ENCODE results near the gene TRIM66. TPM values are rescaled to one million over a fixed set of nuclear protein-coding genes. Genes with fewer than 3 reads are reported as not detected.
"Not testable (repeated sequence)": the region's sequence is repeated elsewhere in the genome, so short reads cannot be mapped to it uniquely, and the experiment has no call there.

Gene TRIM66
- polyA plus RNA-seq, 10 donors, result 0.89 to 6.8 (median 2.6) TPM

DNA sequence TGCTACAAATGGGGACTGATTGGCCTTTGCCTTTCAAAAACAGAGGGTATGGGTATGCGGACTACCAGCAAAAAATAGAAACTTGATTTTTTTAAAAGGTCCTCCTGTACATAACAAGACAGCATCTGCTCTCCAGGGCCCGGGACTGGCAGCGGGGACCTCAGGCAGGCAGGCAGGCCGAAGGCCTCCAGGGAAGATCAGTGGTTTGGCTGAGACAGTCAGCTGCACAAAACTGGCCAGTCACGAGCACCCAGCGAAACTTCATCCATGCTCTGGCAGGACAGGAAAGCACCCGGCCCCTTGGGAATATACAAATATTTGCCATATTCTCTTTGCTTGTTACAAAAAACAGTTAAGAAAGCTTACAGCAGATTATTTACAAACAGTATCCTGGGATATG, 11.1 kb upstream of the TRIM66 start:
- DNase-seq, result no peak

DNA sequence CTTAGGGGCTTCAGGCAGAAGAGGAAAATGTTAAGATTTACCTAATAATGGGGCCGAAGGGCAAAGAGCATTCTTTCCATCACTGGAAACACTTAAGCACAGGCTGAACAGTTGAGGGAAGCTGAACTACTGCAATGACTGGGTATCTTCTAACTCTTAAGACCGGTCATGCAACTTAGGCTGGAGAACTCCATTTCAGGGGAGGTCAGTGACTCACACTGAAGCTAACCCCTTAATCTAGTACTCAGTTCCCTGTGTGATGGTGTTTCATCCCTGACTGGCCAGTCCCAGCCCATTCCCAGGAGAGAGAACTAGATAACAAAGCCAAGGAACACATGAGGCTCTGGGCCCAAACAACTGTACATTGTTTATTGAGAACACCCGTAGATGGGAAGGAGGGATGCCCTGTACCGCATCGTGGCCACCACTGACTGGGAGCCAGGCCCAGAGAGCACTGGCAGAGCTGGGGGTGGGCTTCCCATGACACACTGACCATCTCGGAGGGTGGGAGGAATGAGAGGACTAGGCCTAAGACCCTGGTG, 10.6 kb upstream of the TRIM66 start:
- DNase-seq, result no peak

DNA sequence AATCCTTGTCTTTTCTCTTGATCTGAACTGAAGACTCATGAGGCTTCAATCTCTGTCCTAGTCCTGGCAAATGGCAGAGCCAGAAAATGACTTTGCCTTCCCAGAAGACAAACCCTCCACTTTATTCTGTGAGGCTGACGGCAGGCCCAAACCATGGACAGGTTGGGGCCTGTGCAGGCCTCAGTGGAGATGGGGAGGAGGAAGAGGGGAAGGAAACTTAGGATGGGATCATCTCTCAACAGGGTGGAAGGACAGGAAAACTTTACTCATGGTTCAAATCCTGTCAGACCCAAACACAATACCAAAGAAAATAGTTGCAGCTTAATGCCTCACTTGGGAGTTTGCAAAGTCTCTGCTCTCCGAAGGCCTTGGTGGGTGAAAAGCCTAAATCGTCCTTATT, 10.0 kb upstream of the TRIM66 start:
- no peak for DNase-seq

DNA sequence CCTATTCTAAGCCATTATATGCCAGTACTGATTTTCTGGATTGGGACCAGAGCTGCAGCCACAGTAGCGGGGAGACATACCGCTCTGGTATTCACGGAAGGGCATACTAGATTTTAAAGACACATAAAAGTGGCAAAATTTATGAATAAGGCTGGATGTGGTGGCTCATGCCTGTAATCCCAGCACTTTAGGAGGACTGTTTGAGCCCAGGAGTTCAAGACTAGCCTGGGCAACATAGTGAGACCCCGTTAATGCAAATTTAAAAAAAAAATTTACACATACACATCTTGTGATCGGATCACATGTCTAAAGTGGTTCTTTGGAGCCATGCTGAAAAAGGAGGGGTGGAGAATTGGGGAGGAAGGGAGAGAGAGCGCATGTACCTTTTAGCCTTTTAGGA, 9.1 kb upstream of the TRIM66 start:
- DNase-seq, result no peak

DNA sequence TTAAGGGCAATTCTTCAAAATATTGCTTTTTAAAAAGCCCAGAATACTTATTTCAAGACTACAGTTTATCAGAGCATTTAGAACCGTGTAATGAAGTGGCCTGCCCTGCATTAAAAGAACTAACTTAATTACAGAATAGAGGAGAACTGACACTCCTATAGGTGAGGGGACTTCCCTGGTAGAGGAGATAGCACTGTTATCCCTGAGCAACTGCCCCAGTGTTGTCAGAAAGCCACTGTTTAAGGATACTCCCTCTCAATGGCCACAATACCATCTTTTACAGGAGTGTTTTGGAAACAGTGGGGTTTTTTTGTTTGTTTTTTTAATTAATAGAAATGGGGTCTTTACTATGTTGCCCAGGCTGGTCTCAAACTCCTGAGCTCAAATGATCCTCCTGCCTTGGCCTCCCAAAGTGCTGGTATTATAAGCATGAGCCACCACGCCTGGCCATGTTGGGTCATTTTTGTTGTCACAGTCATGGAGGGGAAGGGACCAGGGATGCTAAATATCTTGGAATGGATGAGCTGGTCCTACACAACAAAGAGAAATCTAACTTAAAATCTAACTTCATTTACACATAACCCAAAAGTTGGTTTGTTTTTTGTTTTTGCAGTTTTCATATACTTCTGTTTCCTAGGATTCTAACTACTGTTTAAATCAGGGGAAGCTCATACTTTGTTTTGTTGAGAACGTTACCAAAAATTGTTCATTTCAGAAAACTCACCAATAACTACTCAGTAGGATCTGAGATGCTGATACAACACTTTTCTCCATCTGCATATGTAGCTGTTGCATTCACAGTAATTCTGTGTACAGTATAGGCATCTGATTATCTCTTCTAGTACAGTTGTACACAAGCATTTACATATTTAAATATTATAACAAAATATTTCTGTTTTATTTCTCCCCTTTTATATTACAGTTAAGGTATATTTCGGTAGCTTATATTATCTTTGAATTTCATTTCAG, 8.2 kb upstream of the TRIM66 start:
- DNase-seq, result no peak

DNA sequence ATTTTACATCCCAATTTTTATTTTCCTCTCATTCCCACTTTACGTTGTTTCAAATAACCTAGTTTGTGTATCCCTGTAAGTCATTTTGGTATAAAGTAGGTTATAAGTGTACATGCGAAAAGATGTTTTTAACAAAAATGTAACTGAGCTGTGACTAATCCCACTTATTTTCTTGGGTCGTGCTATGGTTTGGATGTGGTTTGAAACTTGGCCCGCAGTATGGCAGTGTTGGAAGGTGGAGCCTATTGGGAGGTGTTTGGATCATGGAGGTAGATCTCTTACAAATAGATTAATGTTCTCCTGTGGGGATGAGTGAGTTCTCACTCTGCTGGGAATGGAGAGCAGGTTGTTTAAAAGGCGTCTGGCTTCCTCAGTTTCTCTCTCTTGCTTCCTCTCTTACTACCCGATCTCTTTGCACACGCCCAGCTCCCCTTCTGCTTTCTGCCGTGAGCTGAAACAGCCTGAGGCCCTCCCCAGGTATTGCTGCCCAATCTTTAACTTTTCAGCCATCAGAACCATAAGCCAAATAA, 7.3 kb upstream of the TRIM66 start:
- DNase-seq, result no peak

DNA sequence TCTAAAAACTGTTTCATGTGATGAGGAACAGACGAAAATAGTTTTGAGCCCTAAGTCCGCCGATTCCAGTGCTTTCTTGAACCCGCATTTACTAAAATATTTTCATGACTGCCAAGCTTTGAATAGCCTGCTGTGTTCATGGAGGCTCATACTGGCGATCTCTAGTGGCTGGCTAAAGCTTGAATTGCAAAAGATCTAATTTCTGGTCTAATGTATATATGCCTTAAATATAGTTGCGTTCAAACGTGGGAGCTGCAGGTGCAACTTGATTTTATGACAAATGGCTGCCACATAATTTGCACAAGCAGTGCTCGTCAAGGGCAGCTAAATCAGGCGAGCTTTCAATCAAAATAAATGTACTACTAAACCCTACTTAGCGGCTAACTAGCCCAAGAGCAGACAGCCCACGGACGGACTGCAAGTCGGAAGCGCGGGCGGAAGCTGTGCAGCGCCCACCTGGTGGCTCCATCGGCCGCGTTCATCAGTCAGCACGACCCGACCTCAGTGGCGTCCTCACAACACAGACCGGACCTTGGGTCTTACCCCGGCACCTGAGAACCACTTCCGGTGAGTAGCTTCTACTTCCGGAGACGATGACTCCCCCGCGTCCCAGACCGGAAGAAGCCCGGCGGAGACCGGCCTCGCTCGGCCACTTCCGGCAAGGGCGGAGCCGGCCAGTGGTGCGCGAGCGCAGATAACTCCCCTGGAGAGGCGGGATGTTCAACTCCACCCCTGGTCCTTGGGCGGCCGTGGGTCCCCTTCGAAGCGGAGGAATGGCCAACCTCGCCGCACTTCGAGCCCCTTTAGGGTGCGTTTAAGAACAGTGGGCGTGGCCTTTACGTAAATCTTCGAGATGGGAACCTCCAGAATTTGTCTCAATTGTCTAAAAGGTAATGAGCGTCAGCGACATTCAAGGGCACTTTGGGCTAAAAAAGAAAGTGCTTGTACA, 6.2 kb upstream of the TRIM66 start:
- DNase-seq, result peak; percentile 95 to 98 (median 97)

DNA sequence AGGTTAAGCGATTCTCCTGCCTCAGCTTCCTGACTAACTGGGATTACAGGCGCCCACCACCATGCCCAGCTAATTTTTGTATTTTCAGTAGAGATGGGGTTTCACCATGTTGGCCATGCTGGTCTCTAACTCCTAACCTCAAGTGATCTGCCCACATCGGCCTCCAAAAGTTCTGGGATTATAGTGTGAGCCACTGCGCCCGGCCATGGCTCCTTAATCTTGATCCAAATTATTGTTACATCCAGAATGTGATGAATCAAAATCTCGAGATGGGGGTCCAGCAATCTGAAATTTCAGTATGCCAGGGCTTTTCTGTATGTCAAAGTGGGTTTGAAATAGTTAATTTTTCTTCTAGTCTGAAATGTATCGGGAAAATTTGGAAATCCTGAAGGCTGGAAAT, 3.9 kb upstream of the TRIM66 start:
- DNase-seq, result no peak

DNA sequence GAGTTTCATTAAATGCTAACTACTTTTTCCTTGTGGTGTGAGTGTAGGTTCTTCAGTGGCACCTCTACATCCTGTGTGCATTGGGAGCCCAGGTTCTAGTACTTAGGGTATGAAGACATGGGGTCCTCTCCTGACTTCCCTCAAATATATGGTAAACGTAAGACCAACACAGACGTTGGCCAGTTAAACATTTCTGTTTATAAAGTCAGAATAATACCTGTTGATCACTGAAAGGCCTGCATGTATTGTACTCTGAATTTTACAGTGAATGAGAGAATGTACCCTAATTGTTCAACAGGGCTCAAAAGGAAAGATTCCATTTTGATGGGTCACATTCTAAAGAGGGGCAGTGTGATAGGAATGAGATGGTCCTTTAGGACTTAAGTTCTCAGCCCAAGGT, 3.4 kb upstream of the TRIM66 start:
- no peak for DNase-seq

DNA sequence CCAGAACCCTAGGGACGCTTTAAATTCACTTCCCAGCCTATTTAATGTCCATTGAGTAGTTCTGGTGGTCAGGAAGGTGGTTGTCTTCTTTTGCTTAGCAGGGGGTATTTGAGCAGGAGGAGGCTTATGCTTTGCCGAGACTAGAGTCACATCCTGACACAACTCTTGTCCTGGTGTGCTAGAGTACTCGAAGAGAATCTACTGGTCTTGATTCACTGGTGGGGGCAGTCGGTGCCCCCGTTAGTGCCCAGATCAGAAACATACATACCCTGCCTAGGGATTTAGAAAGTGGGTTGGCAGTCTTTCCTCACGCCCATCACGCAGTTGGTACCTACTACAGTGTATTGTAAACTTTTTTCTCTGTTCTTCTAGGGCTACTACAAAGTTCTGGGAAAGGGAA, 2.8 kb upstream of the TRIM66 start:
- no peak for DNase-seq

DNA sequence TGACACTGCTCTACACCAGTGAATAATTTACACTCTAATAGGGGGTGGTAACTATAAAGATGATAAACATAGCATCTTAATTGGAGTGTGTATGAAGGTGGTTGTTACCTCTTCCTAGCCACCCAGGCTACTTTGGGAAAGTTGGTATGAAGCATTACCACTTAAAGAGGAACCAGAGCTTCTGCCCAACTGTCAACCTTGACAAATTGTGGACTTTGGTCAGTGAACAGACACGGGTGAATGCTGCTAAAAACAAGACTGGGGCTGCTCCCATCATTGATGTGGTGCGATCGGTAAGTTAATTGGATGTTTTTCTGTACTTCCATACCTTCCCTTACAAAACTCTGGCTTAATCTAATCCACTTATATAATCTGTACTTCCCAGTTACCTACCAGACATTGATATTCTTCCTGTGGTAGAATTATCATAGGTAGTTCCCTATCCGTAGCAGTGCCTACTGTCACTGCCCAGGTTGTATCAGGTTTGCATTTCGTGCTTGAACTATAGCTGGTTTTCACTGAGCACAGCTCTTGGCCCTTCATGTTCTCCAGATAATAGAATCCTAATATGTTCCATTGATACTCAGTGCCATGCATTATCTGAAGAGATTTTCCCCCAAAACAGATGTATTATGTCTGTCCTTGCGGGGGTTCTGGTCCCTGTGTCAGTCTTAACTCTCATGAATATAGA, 2.3 kb upstream of the TRIM66 start:
- DNase-seq, result no peak

DNA sequence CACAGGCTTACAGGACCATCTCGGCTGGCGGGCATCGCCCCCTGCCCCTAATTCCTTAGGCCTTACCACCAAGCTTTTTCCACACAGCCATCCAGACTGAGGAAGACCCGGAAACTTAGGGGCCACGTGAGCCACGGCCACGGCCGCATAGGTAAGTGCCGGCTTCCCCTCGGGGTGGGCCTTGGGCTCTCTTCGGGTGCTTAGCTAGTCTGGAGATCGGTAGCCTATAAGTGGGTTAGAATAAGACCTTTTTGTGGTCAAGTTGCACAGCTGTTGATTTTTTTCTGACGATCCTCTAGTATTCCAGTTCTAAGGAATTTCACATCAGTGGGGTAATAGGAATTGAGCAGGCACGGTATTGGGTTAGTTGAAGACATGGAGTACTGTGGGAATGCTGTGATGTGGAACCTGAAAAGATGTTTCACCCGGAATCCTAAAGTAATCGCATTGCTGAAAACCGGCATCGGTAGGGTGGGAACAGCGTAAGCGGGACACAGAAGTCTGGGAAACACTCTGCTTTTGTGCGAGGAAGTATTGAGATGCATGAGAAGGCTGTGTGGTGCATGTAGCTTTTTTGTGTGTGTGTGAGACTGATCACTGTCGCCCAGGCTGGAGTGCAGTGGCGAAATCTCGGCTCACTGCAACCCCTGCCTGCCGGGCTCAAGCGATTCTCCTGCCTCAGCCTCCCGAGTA, 796 bp upstream of the TRIM66 start:
- peak in 1 of 3 donors; percentile 31 for DNase-seq

DNA sequence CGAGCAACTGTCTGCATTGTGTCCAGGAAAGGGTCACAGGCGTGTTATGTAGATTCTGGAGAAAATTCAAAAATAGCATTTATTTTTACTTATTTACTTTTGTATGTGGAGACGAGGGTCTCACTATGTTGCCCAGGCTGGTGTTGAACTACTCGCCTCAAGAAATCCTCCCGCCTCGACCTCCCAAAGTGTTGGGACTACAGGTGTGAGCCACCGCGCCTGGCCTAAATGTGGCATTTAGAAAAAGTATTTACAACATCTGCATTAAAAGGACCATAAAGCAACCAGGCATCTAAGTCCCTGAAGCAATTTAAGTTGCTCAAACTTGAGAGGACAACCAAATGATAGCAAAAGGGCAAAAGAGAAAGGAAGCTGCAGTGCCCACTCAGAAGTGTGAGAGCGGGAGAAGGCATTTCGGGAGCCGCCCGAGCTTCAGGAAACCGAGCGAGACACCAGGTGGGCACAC, 595 bp downstream of the TRIM66 start:
- no peak for DNase-seq

DNA sequence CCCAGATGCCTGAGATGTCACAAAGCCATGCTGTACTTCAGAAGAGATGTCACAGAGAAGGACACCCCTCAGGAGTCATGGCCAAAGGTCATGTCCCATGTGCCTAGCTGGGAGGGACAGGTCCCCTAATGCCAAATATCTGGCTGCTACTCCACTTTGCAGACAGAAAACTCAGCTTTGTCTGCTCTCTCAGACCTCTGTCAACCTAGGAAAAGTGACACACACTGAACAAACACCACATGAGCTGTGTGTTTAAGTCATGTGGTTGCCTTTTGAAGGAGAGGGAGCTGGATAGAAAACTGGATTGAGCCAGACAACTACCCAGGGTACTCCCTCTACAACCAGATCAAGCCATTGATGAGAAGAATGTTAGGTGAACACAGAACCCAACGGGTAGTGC, 3.5 kb downstream of the TRIM66 start:
- DNase-seq, result no peak

DNA sequence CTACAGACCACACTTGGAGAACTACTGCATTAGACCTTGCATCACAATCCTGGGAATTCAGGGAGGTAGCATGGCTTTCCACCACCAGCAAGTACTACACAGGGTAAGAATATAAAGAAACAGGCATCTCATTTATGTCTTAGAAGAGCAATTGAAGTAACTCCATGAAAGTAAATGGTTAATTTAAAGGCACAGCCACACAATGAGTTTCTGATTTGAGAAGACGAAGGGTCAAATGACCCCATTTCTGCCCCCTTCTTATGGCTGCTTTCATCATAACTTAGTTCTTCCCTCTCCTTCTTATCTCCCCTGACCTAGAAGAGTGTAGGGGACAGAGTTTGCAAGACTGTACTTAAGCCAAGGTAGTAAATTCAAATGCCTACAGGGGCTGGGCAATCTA, 6.0 kb downstream of the TRIM66 start:
- DNase-seq, result no peak

DNA sequence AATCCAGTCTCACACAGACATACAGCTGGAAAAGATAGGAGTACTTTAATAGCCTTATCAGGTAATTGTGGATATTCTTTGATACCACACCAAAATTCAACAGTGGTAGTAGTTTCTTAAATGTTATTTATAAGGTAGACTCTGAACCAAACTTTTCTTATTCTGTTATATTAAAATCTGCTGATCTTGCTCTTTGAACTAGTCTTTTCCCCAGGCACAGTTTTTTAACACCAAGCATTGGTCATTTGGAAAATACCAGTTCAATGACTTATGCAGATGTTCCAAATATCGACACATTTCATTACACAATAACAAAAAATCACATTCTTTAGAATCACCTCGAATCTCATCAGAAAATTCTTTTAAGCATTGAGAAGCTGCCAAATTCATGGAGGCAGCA, 7.6 kb downstream of the TRIM66 start:
- DNase-seq, result no peak

DNA sequence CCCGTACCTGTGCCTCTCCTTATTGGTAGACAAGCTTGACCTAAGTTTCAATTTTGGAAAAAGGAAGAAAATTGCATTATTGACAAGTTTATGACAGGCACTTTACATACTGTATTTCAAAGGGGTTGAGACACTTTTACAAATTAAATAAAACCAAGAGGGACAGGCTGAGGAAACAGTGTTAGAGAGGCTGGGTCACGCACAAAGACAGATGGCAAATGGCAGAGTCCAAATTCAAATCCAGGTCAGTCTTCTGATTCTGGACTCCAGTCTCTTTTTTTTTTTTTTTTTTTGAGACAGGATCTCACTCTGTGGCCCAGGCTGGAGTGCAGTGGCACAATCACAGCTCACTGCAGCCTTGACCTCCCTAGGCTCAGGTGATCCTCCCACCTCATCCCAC, 10.1 kb downstream of the TRIM66 start:
- DNase-seq, result no peak

DNA sequence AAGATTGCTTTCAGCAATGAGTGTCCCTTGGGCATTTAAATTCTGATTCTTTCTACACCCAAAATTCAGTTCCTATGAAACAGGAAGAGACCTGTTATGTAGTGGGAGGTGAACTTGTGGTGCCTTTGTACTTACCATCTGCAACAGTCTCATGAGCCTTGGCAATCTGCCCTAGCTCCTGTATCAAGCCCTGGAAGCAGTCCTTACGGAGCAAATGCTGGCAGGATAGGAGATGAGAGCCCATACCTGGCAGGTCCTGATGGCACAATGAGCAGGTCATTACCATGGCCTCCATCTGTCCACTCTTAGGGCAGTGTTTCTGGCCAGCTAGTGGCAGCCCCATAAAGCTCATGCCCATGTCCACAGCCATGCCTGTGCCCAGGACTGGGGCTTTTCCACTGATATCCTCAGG, 10.8 kb downstream of the TRIM66 start:
- no peak for DNase-seq

DNA sequence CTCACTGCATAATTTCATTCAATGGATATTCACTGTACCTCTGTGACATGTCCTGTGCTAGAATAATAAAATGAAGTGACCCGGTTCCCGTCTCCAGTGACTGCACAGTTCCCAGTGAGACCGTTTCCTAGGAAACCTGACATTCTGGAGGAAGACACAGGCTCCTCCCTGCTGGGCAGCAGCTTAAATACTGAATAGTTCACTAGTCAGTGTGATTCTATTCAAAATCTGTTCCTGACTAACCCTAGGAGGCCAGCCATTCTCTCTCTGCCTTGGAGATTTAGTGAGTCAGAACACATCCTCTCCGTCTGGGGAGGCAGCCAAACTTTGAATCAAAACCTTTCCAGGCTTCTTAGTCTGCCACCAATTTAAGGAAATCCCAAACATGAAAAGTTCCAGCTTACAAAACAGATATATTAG, 11.3 kb downstream of the TRIM66 start:
- DNase-seq, result peak; percentile 88 to 96 (median 94)

DNA sequence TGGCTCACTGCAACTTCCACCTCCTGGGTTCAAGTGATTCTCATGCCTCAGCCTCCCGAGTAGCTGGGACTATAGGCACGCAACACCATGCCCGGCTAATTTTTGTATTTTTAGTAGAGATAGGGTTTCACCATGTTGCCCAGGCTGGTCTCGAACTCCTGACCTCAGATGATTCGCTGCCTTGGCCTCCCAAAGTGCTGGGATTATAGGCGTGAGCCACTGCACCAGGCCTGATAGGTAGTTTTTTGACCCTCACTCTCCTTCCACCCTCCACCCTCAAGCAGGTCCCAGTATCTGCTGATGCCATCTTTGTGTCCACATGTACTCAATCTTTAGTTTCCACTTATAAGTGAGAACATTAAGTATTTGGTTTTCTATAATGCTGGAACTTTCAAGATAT, 12.4 kb downstream of the TRIM66 start:
- not testable (repeated sequence) for DNase-seq

DNA sequence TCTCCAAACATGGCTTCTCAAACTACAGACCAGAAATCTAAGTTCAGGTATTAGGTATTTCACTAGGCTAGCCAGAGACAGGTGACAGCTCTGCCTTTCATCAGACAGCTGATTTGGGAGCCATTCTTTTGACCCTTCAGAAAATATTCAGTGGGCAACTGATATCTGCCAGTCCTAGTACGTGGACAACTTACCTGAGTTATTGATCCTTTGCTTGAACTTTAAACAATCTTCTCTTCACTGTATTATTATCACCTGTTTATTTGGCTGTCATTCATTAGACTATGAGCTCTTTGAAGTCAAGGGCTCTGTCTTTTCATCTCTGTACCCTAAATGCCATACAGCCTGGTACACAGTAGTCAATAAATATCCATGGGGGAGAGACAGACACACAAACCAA, 17.2 kb downstream of the TRIM66 start:
- no peak for DNase-seq

Data from muscle of back (tissue), 11 donors.